Measurements from ENCODE around the gene USF2. TPM values are rescaled to one million over a fixed set of nuclear protein-coding genes. Genes with fewer than 3 reads are reported as not detected.

USF2 gene
- total RNA-seq, result 41.4 and 46.5 TPM in 2 replicates

DNA sequence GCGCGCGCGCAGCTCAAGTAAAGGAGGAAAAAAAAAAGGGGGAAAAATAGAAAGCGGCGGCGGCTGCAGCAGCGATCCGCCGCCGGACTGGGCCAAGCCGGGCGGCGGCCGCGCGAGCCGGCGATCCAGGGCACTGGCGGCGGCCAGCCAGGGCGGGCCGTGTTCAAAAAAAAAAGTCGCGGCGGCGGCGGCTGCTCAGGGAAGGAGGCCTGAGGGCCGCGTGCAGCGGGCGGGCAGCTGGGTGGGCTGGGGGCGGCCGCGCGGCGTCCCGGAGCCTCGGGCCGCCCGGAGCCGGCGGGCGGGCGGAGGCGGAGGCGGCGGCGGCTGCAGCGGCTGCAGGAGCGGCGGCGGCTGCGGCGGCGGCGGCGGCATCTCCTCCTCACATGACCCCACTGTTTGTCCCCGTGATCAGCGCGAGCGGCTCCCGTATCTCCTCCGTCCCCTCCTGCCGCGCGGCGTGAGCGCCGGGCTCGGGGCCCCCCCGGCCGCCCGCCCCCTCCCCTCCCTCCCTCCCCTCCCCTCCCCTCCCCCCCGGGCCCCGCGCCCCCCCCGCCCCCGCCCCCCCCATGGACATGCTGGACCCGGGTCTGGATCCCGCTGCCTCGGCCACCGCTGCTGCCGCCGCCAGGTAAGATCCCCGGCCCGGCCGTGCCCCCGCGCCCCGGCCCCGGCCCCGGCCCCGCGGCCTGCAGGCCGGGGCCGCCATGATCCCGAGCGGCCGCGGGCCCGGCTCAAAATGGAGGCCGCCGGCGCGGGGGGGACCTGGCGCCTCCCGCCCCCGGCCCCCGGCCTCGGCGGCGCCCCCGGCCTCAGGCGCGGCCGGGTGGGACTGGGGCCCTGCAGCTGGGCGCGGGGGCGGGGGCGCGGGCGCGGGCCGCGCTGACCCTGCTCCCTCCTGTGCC lies at the start of gene USF2:
TSS of gene USF2 (plus strand) at position 427 of the 902 bp plus-strand sequence. CDS start at position 567, 140 bp downstream.

DNA sequence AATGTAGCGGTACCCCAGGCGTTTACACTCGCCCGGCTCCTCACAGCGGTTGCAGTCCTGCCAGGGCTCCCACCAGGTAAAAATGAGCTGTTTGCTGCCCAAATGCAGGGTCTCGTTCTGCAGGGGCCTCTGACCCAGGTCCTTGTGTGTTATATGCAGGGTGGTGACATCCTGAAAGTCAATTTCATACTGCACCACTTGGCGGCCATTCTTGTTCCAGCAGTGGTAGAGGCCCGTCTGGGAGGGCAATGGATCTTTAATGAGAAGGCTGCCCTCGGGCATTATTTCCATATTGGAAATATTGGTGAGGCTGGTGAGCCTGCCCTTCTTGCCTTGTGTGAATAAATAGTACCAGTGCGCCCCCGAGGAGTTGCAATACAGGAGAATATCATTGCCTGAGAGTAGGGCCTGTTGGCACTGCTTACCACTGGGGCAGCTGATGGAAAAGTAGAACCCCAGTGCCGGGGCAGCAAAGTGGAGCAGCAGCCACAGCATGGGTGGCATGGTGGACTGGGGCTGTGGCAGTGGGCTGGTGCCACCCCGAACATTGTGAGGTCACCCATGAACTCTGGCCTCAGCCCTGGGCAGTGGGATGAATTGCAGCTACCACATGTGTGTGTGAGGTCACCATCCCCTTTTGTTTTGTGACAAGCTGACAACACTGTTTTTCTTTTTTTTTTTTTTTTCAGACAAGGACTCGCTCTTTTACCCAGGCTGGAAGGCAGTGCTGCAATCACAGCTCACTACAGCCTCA lies 40.4 kb upstream of the USF2 start, which contains the start of gene FAM187B:
TSS of gene FAM187B (minus strand) at position 563 of the 754 bp plus-strand sequence. CDS start at position 504, 59 bp downstream.

DNA sequence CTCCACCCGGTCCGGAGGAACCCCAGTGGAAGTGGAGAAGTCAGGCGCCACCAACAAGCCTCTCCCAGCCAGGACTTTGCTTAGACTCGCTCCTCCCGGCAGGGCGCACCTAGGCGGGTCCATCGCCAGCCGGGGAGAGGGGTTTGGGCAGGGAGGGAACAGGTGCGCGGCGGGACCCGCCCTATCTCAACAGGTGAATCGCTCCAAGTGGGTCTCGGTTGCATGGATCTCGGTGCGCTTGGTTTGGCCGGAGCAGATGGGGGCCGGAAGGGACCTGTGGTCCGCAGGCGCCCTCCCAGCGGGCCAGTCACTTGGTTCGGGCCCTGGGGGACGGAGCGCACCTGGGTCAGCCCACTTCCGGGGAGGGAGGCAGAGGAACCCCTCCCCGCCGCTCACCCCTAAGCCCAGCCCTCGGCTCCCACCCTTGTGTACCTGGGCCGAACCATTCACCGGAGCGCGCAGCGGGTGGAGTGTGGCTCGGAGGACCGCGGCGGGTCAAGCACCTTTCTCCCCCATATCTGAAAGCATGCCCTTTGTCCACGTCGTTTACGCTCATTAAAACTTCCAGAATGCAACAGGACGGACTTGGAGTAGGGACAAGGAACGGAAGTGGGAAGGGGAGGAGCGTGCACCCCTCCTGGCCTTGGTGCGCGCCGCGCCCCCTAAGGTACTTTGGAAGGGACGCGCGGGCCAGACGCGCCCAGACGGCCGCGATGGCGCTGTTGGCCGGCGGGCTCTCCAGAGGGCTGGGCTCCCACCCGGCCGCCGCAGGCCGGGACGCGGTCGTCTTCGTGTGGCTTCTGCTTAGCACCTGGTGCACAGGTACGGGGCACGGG lies 20.2 kb upstream of the USF2 start, which contains the start of gene LSR:
TSS of gene LSR (plus strand) at position 693 of the 836 bp plus-strand sequence. CDS start at position 714, 21 bp downstream.

GRCh38 chr19:35291916-35292315 lies 23.2 kb downstream of the USF2 start, which contains the start of gene MAG:
Gene MAG, plus strand, starts transcription at chr19:35292161. Its CDS starts 3,248 bp downstream, at chr19:35295409.

GRCh38 chr19:35328851-35329285 lies 60.1 kb downstream of the USF2 start, which contains the start of gene CD22:
Gene CD22, plus strand, starts transcription at chr19:35329187. Its CDS starts 2,854 bp downstream, at chr19:35332041.

Other genes starting within 250 kb of the USF2 start
- gene SCN1B, start 238.5 kb upstream of the USF2 start, total RNA-seq, result 10.6 and 11.6 TPM in 2 replicates
- 0.13 TPM in 1 of 2 replicates, not detected in the other for gene HPN, start 227.2 kb upstream of the USF2 start, total RNA-seq
- gene FXYD3, start 153.1 kb upstream of the USF2 start, total RNA-seq, result not detected in 2 replicates
- not detected in 2 replicates for gene LGI4, start 133.9 kb upstream of the USF2 start, total RNA-seq
- not detected in 2 replicates for gene FXYD1, start 130.1 kb upstream of the USF2 start, total RNA-seq
- not detected in 2 replicates for gene FXYD7, start 125.7 kb upstream of the USF2 start, total RNA-seq
- 51.3 and 72.5 TPM in 2 replicates for gene FXYD5, start 114.2 kb upstream of the USF2 start, total RNA-seq
- not detected in 2 replicates for gene FAM187B, start 40.2 kb upstream of the USF2 start, total RNA-seq
- 0.27 and 0.36 TPM in 2 replicates for gene LSR, start 20.0 kb upstream of the USF2 start, total RNA-seq
- not detected in 2 replicates for gene HAMP, start 13.6 kb downstream of the USF2 start, total RNA-seq
- gene MAG, start 23.2 kb downstream of the USF2 start, total RNA-seq, result 0.27 TPM in 1 of 2 replicates, not detected in the other
- 1.1 TPM in 1 of 2 replicates, not detected in the other for gene CD22, start 60.2 kb downstream of the USF2 start, total RNA-seq
- gene FFAR1, start 78.9 kb downstream of the USF2 start, total RNA-seq, result not detected in 2 replicates
- not detected in 2 replicates for gene FFAR3, start 89.5 kb downstream of the USF2 start, total RNA-seq
- gene GPR42, start 102.1 kb downstream of the USF2 start, total RNA-seq, result not detected in 2 replicates
- gene FFAR2, start 179.3 kb downstream of the USF2 start, total RNA-seq, result not detected in 2 replicates
- gene KRTDAP, start 221.5 kb downstream of the USF2 start, total RNA-seq, result not detected in 2 replicates
- gene DMKN, start 244.7 kb downstream of the USF2 start, total RNA-seq, result not detected in 2 replicates